Stomach (tissue), 9 donors: Measurements from ENCODE around the gene HSCB. TPM values are rescaled to one million over a fixed set of nuclear protein-coding genes. Genes with fewer than 3 reads are reported as not detected.
A peak's percentile ranks its signal among the peaks of the same experiment; 100 is the strongest.

ENCODE experiments used
- DNase-seq, 2 donors: peaks; one replicate each; pipeline versions ENCODE4 v3.0.0 to v3.0.0-alpha.2; 2013 to 2019
- H3K27ac ChIP-seq, 5 donors: fragments of 200-600 bp in 4 of 5; sonication (generic) in 4 of 5; one replicate each; pipeline ENCODE4 v1.5.1; 2013 to 2019; ENCODE audit warnings: mild to moderate bottlenecking in 1 of 5, moderate library complexity in 1 of 5
- H3K27me3 ChIP-seq, 3 donors: fragments of 200-600 bp; sonication (generic); one replicate each; pipeline ENCODE4 v1.5.1; 2017 to 2019; ENCODE audit warnings: mixed run types in 1 of 3
- H3K36me3 ChIP-seq, 4 donors: fragments of 200-600 bp; sonication (generic); 1 replicate in 3 of 4; 2 replicates in 1 of 4; pipeline ENCODE4 v1.5.1; 2016 to 2019
- H3K4me1 ChIP-seq, 4 donors: fragments of 200-600 bp; sonication (generic); one replicate each; pipeline ENCODE4 v1.5.1; 2016 to 2019
- H3K4me3 ChIP-seq, 4 donors: fragments of 200-600 bp; sonication (generic) in 3 of 4; one replicate each; pipeline ENCODE4 v1.5.1; 2016 to 2019; ENCODE audit warnings: mild to moderate bottlenecking in 1 of 4
- H3K9me3 ChIP-seq, 4 donors: fragments of 200-600 bp; sonication (generic); one replicate each; pipeline ENCODE4 v1.5.1; 2016 to 2019
- CTCF ChIP-seq, 7 experiments: fragments of 450-650 bp in 4 of 7; fragments of 200-600 bp in 3 of 7; sonication (generic) in 3 of 7; IDR thresholded peaks; one replicate each; pipeline ENCODE4 v1.5.1; 2016 to 2019; ENCODE audit warnings: antibody characterized with exemption in 7 of 7, control low read depth in 2 of 7, mild to moderate bottlenecking in 1 of 7
- EP300 ChIP-seq: sonication (generic); formaldehyde crosslinking; IDR thresholded peaks from one replicate; pipeline ENCODE4 v1.6.1; 2017; ENCODE audit warnings: antibody characterized with exemption
- POLR2A ChIP-seq, 4 donors: fragments of 450-650 bp; IDR thresholded peaks; one replicate each; pipeline ENCODE4 v1.6.1; 2016; ENCODE audit warnings: antibody characterized with exemption in 4 of 4, control low read depth in 2 of 4, mild to moderate bottlenecking in 1 of 4, moderate library complexity in 1 of 4
- POLR2AphosphoS5 ChIP-seq, 3 donors: sonication (generic); formaldehyde crosslinking; IDR thresholded peaks; one replicate each; pipeline ENCODE4 v1.6.1; 2016; ENCODE audit warnings: antibody characterized with exemption in 3 of 3
- WGBS, 5 donors: extraction: QIAGEN DNeasy Blood & Tissue Kit in 3 of 5; methylation state at CpG; one replicate each; pipeline versions ENCODE4 v1.1.5 to v1.1.7; 2013 to 2018; 5-methylcytosine and 5-hydroxymethylcytosine counted together
- intact Hi-C: fragments of 100-400 bp; cut with DNase I; formaldehyde crosslinking; loops from one replicate; pipeline ENCODE4 v1.15.1; 2023; ENCODE audit warnings: low total_unique reads
- polyA plus RNA-seq, 3 donors: library from polyadenylated mRNA; stranded (reverse); fragments of 200-250 nt; gene quantifications; one replicate each; pipeline ENCODE4 v1.2.3, GENCODE V29; 2013
- total RNA-seq, 5 donors: library from RNA; depleted of rRNA; stranded (reverse); fragments of >200 nt; gene quantifications; one replicate each; pipeline versions ENCODE4 v1.1.0 to v1.2.3, GENCODE V29; 2014 to 2016
- donor health status: healthy with polysubstance abuse.
- donor health status: Bipolar disorder and iron deficiency.
- donor health status: healthy.

Gene HSCB
- total and polyA plus RNA-seq, 8 donors: 4.0 to 39.7 (median 26.0) TPM; not detected in 1

- no peak for DNase-seq
- H3K9me3 ChIP-seq: no peaks in the 10 kb centered on the region
- peaks cover 0 to 39% (median 36%) of the 10 kb centered on the region in 4 donors for H3K36me3 ChIP-seq
- H3K27ac ChIP-seq: peak overlapping the region; percentile 96 to 100 (median 98)
- H3K4me1 ChIP-seq: peaks cover 0 to 62% (median 40%) of the 10 kb centered on the region in 4 donors
- 0 to 2% (median 0%) methylated on average over 10 of the region's 10 CpGs for WGBS, 5 donors
- no peaks in the 10 kb centered on the region for H3K27me3 ChIP-seq
- peak overlapping the region; percentile 73 to 93 (median 79) for H3K4me3 ChIP-seq
- TF ChIP-seq CTCF (IDR thresholded peaks at IDR 0.05) (no peak), EP300 (no peak), POLR2AphosphoS5 (IDR thresholded peaks at IDR 0.05) (no peak)
- intact Hi-C loops: no loop called here
Observed at GRCh38 chr22:28773461-28773867, 31.6 kb downstream of the HSCB start.

DNA sequence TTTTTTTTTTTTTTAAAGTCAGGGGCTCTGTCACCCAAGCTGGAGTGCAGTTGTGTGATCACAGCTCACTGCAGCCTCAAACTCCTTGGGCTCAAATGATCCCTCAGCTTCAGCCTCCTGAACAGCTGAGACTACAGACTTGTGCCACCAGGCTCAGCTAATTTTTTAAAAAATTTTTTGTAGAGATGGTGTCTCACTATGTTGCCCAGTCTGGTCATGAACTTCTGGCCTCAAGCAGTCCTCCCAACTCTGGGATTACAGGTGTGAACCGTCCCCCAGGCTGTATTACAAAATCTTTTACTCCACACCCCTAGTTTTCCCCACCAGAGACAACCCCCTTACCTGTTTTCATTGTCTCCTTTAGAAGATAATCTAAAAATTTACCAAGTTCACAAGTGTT, 32.5 kb downstream of the HSCB start:
- peak overlapping the region in 2 of 4 donors; percentile 73 to 77 for H3K4me3 ChIP-seq
- peaks cover 8 to 71% (median 45%) of the 10 kb centered on the region in 4 donors for H3K4me1 ChIP-seq
- H3K27ac ChIP-seq: peak overlapping the region in 2 of 5 donors; percentile 97 to 98
- WGBS, 5 donors: 62 to 100% (median 83%) methylated on average over 1 of the region's 1 CpG
- H3K36me3 ChIP-seq: peaks cover 0 to 48% (median 36%) of the 10 kb centered on the region in 4 donors
- intact Hi-C loops: no loop called here
- H3K27me3 ChIP-seq: no peaks in the 10 kb centered on the region
- no peak for TF ChIP-seq EP300
- TF ChIP-seq CTCF (IDR thresholded peaks at IDR 0.05): no peak
- no peaks in the 10 kb centered on the region for H3K9me3 ChIP-seq
- no peak for DNase-seq

DNA sequence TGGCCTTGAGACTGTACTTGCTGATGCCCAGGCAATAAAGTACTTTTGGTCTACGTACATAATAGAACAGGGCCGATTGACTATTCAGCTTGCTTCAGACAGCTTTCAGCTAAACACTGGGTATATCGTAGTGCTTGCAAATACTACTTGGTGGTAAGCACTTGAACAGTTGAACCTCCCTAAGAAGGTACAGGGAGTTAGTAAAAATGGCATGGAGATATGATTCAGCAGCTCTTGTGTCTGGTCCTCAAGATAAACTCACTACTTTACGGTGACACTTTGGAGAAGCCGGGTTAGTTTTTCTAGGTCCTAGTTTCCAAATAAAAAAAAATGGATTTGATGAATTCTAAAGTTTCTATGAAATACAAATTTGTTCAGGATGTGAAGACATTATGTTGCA, 38.0 kb downstream of the HSCB start:
- TF ChIP-seq POLR2AphosphoS5 (IDR thresholded peaks at IDR 0.05): no peak
- no peak for TF ChIP-seq EP300
- no peak for TF ChIP-seq POLR2A (IDR thresholded peaks at IDR 0.05)
- no peak for TF ChIP-seq CTCF (IDR thresholded peaks at IDR 0.05)
- Histone ChIP-seq H3K4me3 (no peak overlapping the region), H3K9me3 (no peaks in the 10 kb centered on the region), H3K36me3 (peaks cover 36 to 95% (median 79%) of the 10 kb centered on the region in 4 donors), H3K4me1 (peaks cover 27 to 77% (median 55%) of the 10 kb centered on the region in 4 donors), H3K27me3 (no peaks in the 10 kb centered on the region), H3K27ac (no peak overlapping the region)
- WGBS, 5 donors: 79 to 87% (median 83%) methylated on average over 5 of the region's 5 CpGs
- DNase-seq: no peak
- intact Hi-C loops: no loop called here

- H3K27ac ChIP-seq: no peak overlapping the region
- H3K9me3 ChIP-seq: no peaks in the 10 kb centered on the region
- no peak for DNase-seq
- peaks cover 30 to 77% (median 55%) of the 10 kb centered on the region in 4 donors for H3K4me1 ChIP-seq
- H3K27me3 ChIP-seq: no peaks in the 10 kb centered on the region
- H3K36me3 ChIP-seq: peaks cover 41 to 95% (median 79%) of the 10 kb centered on the region in 4 donors
- 94 to 100% (median 94%) methylated on average over 1 of the region's 1 CpG for WGBS, 5 donors
- no peak overlapping the region for H3K4me3 ChIP-seq
- intact Hi-C loops: no loop called here
- no peak for TF ChIP-seq POLR2AphosphoS5 (IDR thresholded peaks at IDR 0.05)
- no peak for TF ChIP-seq EP300
- TF ChIP-seq CTCF (IDR thresholded peaks at IDR 0.05): no peak
Observed at GRCh38 chr22:28780296-28780695, 38.5 kb downstream of the HSCB start.
